NCI-H748 (cell line): ENCODE data around the gene TSC2.
"Not testable (repeated sequence)": the region's sequence is repeated elsewhere in the genome, so short reads cannot be mapped to it uniquely, and the experiment has no call there.

Experiments
- DNase-seq: peaks from one replicate; lab custom pipeline; 2025; ENCODE audit not compliant: unreplicated experiment; lab: John Stamatoyannopoulos, UW

The TSC2 gene

GRCh38 chr16:2117960-2118722 is 70.4 kb downstream of the TSC2 start:
- not testable (repeated sequence) for DNase-seq

GRCh38 chr16:2121325-2121724 is 73.5 kb downstream of the TSC2 start:
- DNase-seq, result not testable (repeated sequence)

GRCh38 chr16:2121853-2122252 is 74.1 kb downstream of the TSC2 start:
- DNase-seq, result no peak

- DNase-seq, result no peak
Measured at GRCh38 chr16:2122429-2122828, 74.6 kb downstream of the TSC2 start.

- DNase-seq, result not testable (repeated sequence)
Measured at GRCh38 chr16:2122934-2123683, 75.3 kb downstream of the TSC2 start.

- not testable (repeated sequence) for DNase-seq
Measured at GRCh38 chr16:2123706-2124376, 76.1 kb downstream of the TSC2 start.

- not testable (repeated sequence) for DNase-seq
Measured at GRCh38 chr16:2124377-2124693, 76.5 kb downstream of the TSC2 start.

- DNase-seq, result not testable (repeated sequence)
Measured at GRCh38 chr16:2124694-2125444, 77.1 kb downstream of the TSC2 start.

GRCh38 chr16:2125609-2126008 is 77.8 kb downstream of the TSC2 start:
- DNase-seq, result not testable (repeated sequence)

GRCh38 chr16:2126161-2126743 is 78.5 kb downstream of the TSC2 start:
- DNase-seq, result not testable (repeated sequence)

- not testable (repeated sequence) for DNase-seq
Measured at GRCh38 chr16:2126928-2127556, 79.3 kb downstream of the TSC2 start.

GRCh38 chr16:2127630-2128280 is 80.0 kb downstream of the TSC2 start:
- DNase-seq, result peak; percentile 26

- DNase-seq, result not testable (repeated sequence)
Measured at GRCh38 chr16:2129251-2129650, 81.5 kb downstream of the TSC2 start.

GRCh38 chr16:2129890-2130447 is 82.2 kb downstream of the TSC2 start:
- DNase-seq, result not testable (repeated sequence)

GRCh38 chr16:2133797-2134196 is 86.0 kb downstream of the TSC2 start:
- not testable (repeated sequence) for DNase-seq

- DNase-seq, result peak; percentile 6
Measured at GRCh38 chr16:2135071-2135470, 87.3 kb downstream of the TSC2 start.

- peak; percentile 83 for DNase-seq
Measured at GRCh38 chr16:2135770-2136490, 88.1 kb downstream of the TSC2 start, which contains the start of gene PKD1. Gene PKD1, minus strand, starts transcription at chr16:2135898. Its CDS starts 209 bp downstream, at chr16:2135689.
